Upper lobe of left lung (tissue), 4 donors: ENCODE data around the gene CD46.

Source experiments
- EP300 ChIP-seq, 4 donors: sonication (generic); formaldehyde crosslinking; IDR thresholded peaks; one replicate each; pipeline ENCODE4 v1.5.1; 2017; ENCODE audit warnings: antibody characterized with exemption in 4 of 4, control low read depth in 2 of 4
- POLR2A ChIP-seq, 4 donors: fragments of 450-650 bp; IDR thresholded peaks; one replicate each; pipeline ENCODE4 v1.5.1; 2016 to 2017; ENCODE audit warnings: antibody characterized with exemption in 4 of 4, mild to moderate bottlenecking in 2 of 4
- POLR2AphosphoS5 ChIP-seq, 2 donors: sonication (generic); formaldehyde crosslinking; IDR thresholded peaks; one replicate each; pipeline ENCODE4 v1.5.1; 2017; ENCODE audit warnings: antibody characterized with exemption in 2 of 2
- TF ChIP-seq, protein P1 (sequence below), 6 experiments: fragments of 450-650 bp in 4 of 6; fragments of 200-600 bp in 2 of 6; sonication (generic) in 2 of 6; IDR thresholded peaks; one replicate each; pipeline ENCODE4 v1.5.1; 2016 to 2019; ENCODE audit warnings: antibody characterized with exemption in 6 of 6

DNA sequence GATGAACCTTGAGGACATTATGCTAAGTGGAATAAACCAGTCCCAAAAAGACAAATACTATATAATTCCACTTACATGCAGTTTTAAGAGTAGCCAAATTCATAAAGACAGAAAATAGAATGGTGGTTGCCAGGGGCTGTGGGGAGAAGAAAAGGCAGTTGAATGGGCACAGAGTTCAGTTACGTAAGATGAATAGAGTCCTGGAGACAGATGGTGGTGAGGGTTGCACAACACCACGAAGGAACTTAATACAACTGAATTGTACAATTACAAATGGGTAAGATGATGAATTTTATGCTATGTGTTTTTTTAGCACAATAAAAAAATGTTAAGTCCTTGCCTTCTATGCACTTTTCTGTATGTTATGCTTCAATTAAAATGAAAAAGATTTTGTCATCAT lies 92.5 kb downstream of the CD46 start:
- TF ChIP-seq, protein P1, sequence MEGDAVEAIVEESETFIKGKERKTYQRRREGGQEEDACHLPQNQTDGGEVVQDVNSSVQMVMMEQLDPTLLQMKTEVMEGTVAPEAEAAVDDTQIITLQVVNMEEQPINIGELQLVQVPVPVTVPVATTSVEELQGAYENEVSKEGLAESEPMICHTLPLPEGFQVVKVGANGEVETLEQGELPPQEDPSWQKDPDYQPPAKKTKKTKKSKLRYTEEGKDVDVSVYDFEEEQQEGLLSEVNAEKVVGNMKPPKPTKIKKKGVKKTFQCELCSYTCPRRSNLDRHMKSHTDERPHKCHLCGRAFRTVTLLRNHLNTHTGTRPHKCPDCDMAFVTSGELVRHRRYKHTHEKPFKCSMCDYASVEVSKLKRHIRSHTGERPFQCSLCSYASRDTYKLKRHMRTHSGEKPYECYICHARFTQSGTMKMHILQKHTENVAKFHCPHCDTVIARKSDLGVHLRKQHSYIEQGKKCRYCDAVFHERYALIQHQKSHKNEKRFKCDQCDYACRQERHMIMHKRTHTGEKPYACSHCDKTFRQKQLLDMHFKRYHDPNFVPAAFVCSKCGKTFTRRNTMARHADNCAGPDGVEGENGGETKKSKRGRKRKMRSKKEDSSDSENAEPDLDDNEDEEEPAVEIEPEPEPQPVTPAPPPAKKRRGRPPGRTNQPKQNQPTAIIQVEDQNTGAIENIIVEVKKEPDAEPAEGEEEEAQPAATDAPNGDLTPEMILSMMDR (IDR thresholded peaks at IDR 0.05), result no peak
- no peak for TF ChIP-seq POLR2A (IDR thresholded peaks at IDR 0.05)
- no peak for TF ChIP-seq EP300 (IDR thresholded peaks at IDR 0.05)
- TF ChIP-seq POLR2AphosphoS5 (IDR thresholded peaks at IDR 0.05), result no peak
